MM.1S (cell line): ENCODE data around the gene GABARAPL2.

Experiments used
- DNase-seq: peaks from one replicate; pipeline ENCODE4 v3.0.0-alpha.2; 2015
- H2AFZ ChIP-seq: fragments of 300-600 bp; sonication (generic); 2 replicates; pipeline ENCODE4 v1.6.0; 2016; ENCODE audit warnings: antibody characterized with exemption, low read length
- H3F3A ChIP-seq: fragments of 300-600 bp; sonication (generic); 2 replicates; pipeline ENCODE4 v1.6.1; 2016; ENCODE audit warnings: mild to moderate bottlenecking, antibody characterized with exemption, low read length, moderate library complexity, mixed read lengths; ENCODE audit not compliant: insufficient read depth
- H3K27ac ChIP-seq: fragments of 300-600 bp; sonication (generic); 2 replicates; pipeline ENCODE4 v1.5.1; 2016; ENCODE audit warnings: mild to moderate bottlenecking, low read length
- H3K27me3 ChIP-seq: fragments of 300-600 bp; sonication (generic); replicated peaks from 2 replicates; pipeline ENCODE4 v1.6.0; 2016; ENCODE audit warnings: low read length; ENCODE audit not compliant: insufficient read depth
- H3K36me3 ChIP-seq: fragments of 300-600 bp; sonication (generic); replicated peaks from 2 replicates; pipeline ENCODE4 v1.6.1; 2016; ENCODE audit warnings: mild to moderate bottlenecking, low read length, mixed read lengths; ENCODE audit not compliant: insufficient read depth
- H3K4me1 ChIP-seq: fragments of 300-600 bp; sonication (generic); 2 replicates; pipeline ENCODE4 v1.6.1; 2016; ENCODE audit warnings: low read length, mixed read lengths
- H3K4me2 ChIP-seq: fragments of 300-600 bp; sonication (generic); 2 replicates; pipeline ENCODE4 v1.6.0; 2016; ENCODE audit warnings: low read depth, low read length
- H3K4me3 ChIP-seq: fragments of 300-600 bp; sonication (generic); 2 replicates; pipeline ENCODE4 v1.5.1; 2016; ENCODE audit warnings: low read length, mixed read lengths
- H3K79me2 ChIP-seq: fragments of 300-600 bp; sonication (generic); 2 replicates; pipeline ENCODE4 v1.6.1; 2016; ENCODE audit warnings: mixed run types, low read length, mixed read lengths
- H3K9ac ChIP-seq: fragments of 300-600 bp; sonication (generic); 2 replicates; pipeline ENCODE4 v1.6.1; 2016; ENCODE audit warnings: low read length, mixed read lengths
- H3K9me2 ChIP-seq: fragments of 300-600 bp; sonication (generic); replicated peaks from 2 replicates; pipeline ENCODE4 v1.6.1; 2016; ENCODE audit warnings: mild to moderate bottlenecking, low read length, mixed read lengths; ENCODE audit not compliant: insufficient read depth
- H3K9me3 ChIP-seq: fragments of 300-600 bp; sonication (generic); replicated peaks from 2 replicates; pipeline ENCODE4 v1.6.1; 2016; ENCODE audit warnings: mild to moderate bottlenecking, low read length, mixed read lengths; ENCODE audit not compliant: insufficient read depth
- H4K20me1 ChIP-seq: fragments of 300-600 bp; sonication (generic); 2 replicates; pipeline ENCODE4 v1.6.1; 2016; ENCODE audit warnings: mild to moderate bottlenecking, low read length, moderate library complexity, mixed read lengths; ENCODE audit not compliant: insufficient read depth
- CTCF ChIP-seq: fragments of 300-600 bp; sonication (generic); IDR thresholded peaks from 2 replicates; pipeline ENCODE4 v1.5.1; 2016; ENCODE audit warnings: antibody characterized with exemption, low read length, mixed read lengths
- EZH2 ChIP-seq: fragments of 300-600 bp; sonication (generic); optimal IDR thresholded peaks from 2 replicates; pipeline ENCODE3; 2017; ENCODE audit warnings: low read depth, mild to moderate bottlenecking, antibody characterized with exemption, low read length, mixed read lengths
- EZH2phosphoT487 ChIP-seq: fragments of 300-600 bp; sonication (generic); IDR thresholded peaks from 2 replicates; pipeline ENCODE4 v1.6.1; 2018; ENCODE audit warnings: antibody characterized with exemption, low read length

Gene GABARAPL2

GRCh38 chr16:75616521-75617010, 50.4 kb downstream of the GABARAPL2 start:
- Histone ChIP-seq H3K36me3 (no peaks in the 10 kb centered on the region), H3K4me3 (no peak overlapping the region), H3K4me1 (no peaks in the 10 kb centered on the region), H3K9ac (no peak overlapping the region), H3K27ac (no peak overlapping the region), H3K27me3 (no peaks in the 10 kb centered on the region), H3K4me2 (no peak overlapping the region), H3K79me2 (no peaks in the 10 kb centered on the region), H4K20me1 (no peaks in the 10 kb centered on the region), H3K9me2 (no peaks in the 10 kb centered on the region), H3F3A (no peaks in the 10 kb centered on the region), H2AFZ (no peak overlapping the region), H3K9me3 (no peaks in the 10 kb centered on the region)
- no peak for TF ChIP-seq EZH2
- TF ChIP-seq CTCF, result no peak
- no peak for TF ChIP-seq EZH2phosphoT487
- DNase-seq, result no peak

GRCh38 chr16:75617121-75617520, 50.9 kb downstream of the GABARAPL2 start:
- peaks cover 2% of the 10 kb centered on the region for H3K79me2 ChIP-seq
- no peak overlapping the region for H3K27ac ChIP-seq
- H3K4me2 ChIP-seq, result no peak overlapping the region
- H3K9me3 ChIP-seq, result no peaks in the 10 kb centered on the region
- no peak for DNase-seq
- H4K20me1 ChIP-seq, result no peaks in the 10 kb centered on the region
- no peaks in the 10 kb centered on the region for H3K36me3 ChIP-seq
- H2AFZ ChIP-seq, result no peak overlapping the region
- H3K4me1 ChIP-seq, result no peaks in the 10 kb centered on the region
- no peak overlapping the region for H3K9ac ChIP-seq
- TF ChIP-seq EZH2phosphoT487, result no peak
- no peak for TF ChIP-seq EZH2
- no peak for TF ChIP-seq CTCF
- H3F3A ChIP-seq, result no peaks in the 10 kb centered on the region
- no peaks in the 10 kb centered on the region for H3K27me3 ChIP-seq
- H3K4me3 ChIP-seq, result no peak overlapping the region
- H3K9me2 ChIP-seq, result no peaks in the 10 kb centered on the region

GRCh38 chr16:75618780-75619179, 52.6 kb downstream of the GABARAPL2 start:
- Histone ChIP-seq H3K9me3 (no peaks in the 10 kb centered on the region), H3K36me3 (no peaks in the 10 kb centered on the region), H3F3A (peaks cover 3% of the 10 kb centered on the region; the same call in 1 of the 2 replicates)

More at GRCh38 chr16:75618780-75619179, 52.6 kb downstream of the GABARAPL2 start:
- no peak overlapping the region for H3K4me2 ChIP-seq
- no peak overlapping the region for H3K27ac ChIP-seq
- no peaks in the 10 kb centered on the region for H4K20me1 ChIP-seq
- no peak overlapping the region for H3K4me3 ChIP-seq
- H3K9ac ChIP-seq, result no peak overlapping the region
- TF ChIP-seq EZH2phosphoT487 (no peak), EZH2 (no peak), CTCF (no peak)
- no peaks in the 10 kb centered on the region for H3K4me1 ChIP-seq
- H3K79me2 ChIP-seq, result peaks cover 5% of the 10 kb centered on the region
- H2AFZ ChIP-seq, result no peak overlapping the region
- no peaks in the 10 kb centered on the region for H3K9me2 ChIP-seq
- no peak for DNase-seq
- no peaks in the 10 kb centered on the region for H3K27me3 ChIP-seq
